Sigmoid colon (tissue), 7 donors: Measurements from ENCODE around the gene PSMC2. TPM values are rescaled to one million over a fixed set of nuclear protein-coding genes. Genes with fewer than 3 reads are reported as not detected.
"Not testable (repeated sequence)": the region's sequence is repeated elsewhere in the genome, so short reads cannot be mapped to it uniquely, and the experiment has no call there.

ENCODE experiments used
- DNase-seq: peaks from one replicate; pipeline ENCODE4 v3.0.0-alpha.2; 2019
- H3K27ac ChIP-seq, 4 donors: fragments of 200-600 bp; sonication (generic); one replicate each; pipeline ENCODE4 v1.5.1; 2016 to 2019; ENCODE audit warnings: mild to moderate bottlenecking in 1 of 4
- H3K27me3 ChIP-seq, 3 donors: fragments of 200-600 bp; sonication (generic); one replicate each; pipeline ENCODE4 v1.5.1; 2019; ENCODE audit warnings: mild to moderate bottlenecking in 1 of 3
- H3K36me3 ChIP-seq, 4 donors: fragments of 200-600 bp; sonication (generic); one replicate each; pipeline ENCODE4 v1.5.1; 2016 to 2019
- H3K4me1 ChIP-seq, 4 donors: fragments of 200-600 bp; sonication (generic); one replicate each; pipeline ENCODE4 v1.5.1; 2017 to 2019
- H3K4me3 ChIP-seq, 4 donors: fragments of 200-600 bp; sonication (generic); one replicate each; pipeline ENCODE4 v1.5.1; 2017 to 2019; ENCODE audit warnings: mild to moderate bottlenecking in 2 of 4, moderate library complexity in 1 of 4
- H3K9me3 ChIP-seq, 4 donors: fragments of 200-600 bp in 3 of 4; sonication (generic) in 3 of 4; one replicate each; pipeline versions ENCODE4 v1.5.1 to v1.6.1; 2013 to 2019
- CTCF ChIP-seq, 4 experiments: fragments of 450-650 bp in 3 of 4; fragments of 200-600 bp in 1 of 4; IDR thresholded peaks; one replicate each; pipeline ENCODE4 v1.5.1; 2016 to 2019; ENCODE audit warnings: antibody characterized with exemption in 4 of 4, mild to moderate bottlenecking in 3 of 4, moderate library complexity in 2 of 4
- EP300 ChIP-seq, 4 donors: sonication (generic); formaldehyde crosslinking; IDR thresholded peaks; one replicate each; pipeline ENCODE4 v1.6.1; 2017; ENCODE audit warnings: antibody characterized with exemption in 4 of 4
- POLR2A ChIP-seq, 2 donors: fragments of 450-650 bp; IDR thresholded peaks; one replicate each; pipeline ENCODE4 v1.6.1; 2016; ENCODE audit warnings: antibody characterized with exemption in 2 of 2, mild to moderate bottlenecking in 2 of 2, moderate library complexity in 2 of 2
- POLR2AphosphoS5 ChIP-seq, 4 donors: sonication (generic); formaldehyde crosslinking; IDR thresholded peaks; one replicate each; pipeline ENCODE4 v1.6.1; 2017; ENCODE audit warnings: antibody characterized with exemption in 4 of 4
- WGBS, 2 donors: extraction: QIAGEN DNeasy Blood & Tissue Kit; methylation state at CpG; one replicate each; pipeline ENCODE4 v1.1.7; 2013; 5-methylcytosine and 5-hydroxymethylcytosine counted together
- intact Hi-C: fragments of 100-400 bp; cut with DNase I; formaldehyde crosslinking; loops from one replicate; pipeline ENCODE4 v1.15.1; 2023
- polyA plus RNA-seq, 3 donors: library from polyadenylated mRNA; stranded (reverse); fragments of 200-250 nt; gene quantifications; one replicate each; pipeline ENCODE4 v1.2.3, GENCODE V29; 2013
- total RNA-seq, 4 donors: library from RNA; depleted of rRNA; stranded (reverse); fragments of >200 nt; gene quantifications; one replicate each; pipeline ENCODE4 v1.1.0, GENCODE V29; 2016
- donor health status: healthy with polysubstance abuse.
- donor health status: Bipolar disorder and iron deficiency.
- donor health status: healthy.

PSMC2 gene
- total and polyA plus RNA-seq, 7 donors = 46.0 to 119 (median 92.5) TPM

GRCh38 chr7:103394566-103394965 is 47.1 kb downstream of the PSMC2 start:
- Histone ChIP-seq H3K36me3 (no peaks in the 10 kb centered on the region), H3K27me3 (peaks cover 0 to under 1% (median 0%) of the 10 kb centered on the region in 3 donors), H3K9me3 (no peaks in the 10 kb centered on the region), H3K27ac (no peak overlapping the region), H3K4me1 (no peaks in the 10 kb centered on the region), H3K4me3 (no peak overlapping the region)
- intact Hi-C loops = no loop called here
- no peak for TF ChIP-seq EP300 (IDR thresholded peaks at IDR 0.05)
- no peak for TF ChIP-seq POLR2AphosphoS5 (IDR thresholded peaks at IDR 0.05)
- TF ChIP-seq CTCF (IDR thresholded peaks at IDR 0.05) = no peak
- TF ChIP-seq POLR2A (IDR thresholded peaks at IDR 0.05) = no peak
- no peak for DNase-seq
- WGBS, 2 donors = 90 to 95% methylated on average over 4 of the region's 4 CpGs

GRCh38 chr7:103395071-103395470 is 47.6 kb downstream of the PSMC2 start:
- WGBS, 2 donors = 15 to 34% methylated on average over 1 of the region's 1 CpG
- intact Hi-C loops = no loop called here
- H3K4me1 ChIP-seq = no peaks in the 10 kb centered on the region

GRCh38 chr7:103396471-103396870 is 49.0 kb downstream of the PSMC2 start:
- H3K4me3 ChIP-seq = no peak overlapping the region
- TF ChIP-seq POLR2AphosphoS5 (IDR thresholded peaks at IDR 0.05) (no peak), EP300 (IDR thresholded peaks at IDR 0.05) (no peak), CTCF (IDR thresholded peaks at IDR 0.05) (no peak), POLR2A (IDR thresholded peaks at IDR 0.05) (no peak)
- H3K27me3 ChIP-seq = no peaks in the 10 kb centered on the region
- no peaks in the 10 kb centered on the region for H3K9me3 ChIP-seq
- WGBS, 2 donors = 63 to 77% methylated on average over 8 of the region's 8 CpGs
- DNase-seq = no peak
- no peaks in the 10 kb centered on the region for H3K4me1 ChIP-seq
- no peak overlapping the region for H3K27ac ChIP-seq
- intact Hi-C loops = no loop called here
- H3K36me3 ChIP-seq = no peaks in the 10 kb centered on the region

More at GRCh38 chr7:103395071-103395470, 47.6 kb downstream of the PSMC2 start:
- no peak for DNase-seq
- H3K27ac ChIP-seq = no peak overlapping the region
- H3K27me3 ChIP-seq = no peaks in the 10 kb centered on the region
- TF ChIP-seq POLR2A (IDR thresholded peaks at IDR 0.05) (no peak), CTCF (IDR thresholded peaks at IDR 0.05) (no peak), POLR2AphosphoS5 (IDR thresholded peaks at IDR 0.05) (no peak), EP300 (IDR thresholded peaks at IDR 0.05) (no peak)
- H3K9me3 ChIP-seq = no peaks in the 10 kb centered on the region
- H3K36me3 ChIP-seq = no peaks in the 10 kb centered on the region
- H3K4me3 ChIP-seq = no peak overlapping the region

GRCh38 chr7:103398483-103399127 is 51.2 kb downstream of the PSMC2 start:
- no peaks in the 10 kb centered on the region for H3K27me3 ChIP-seq
- H3K27ac ChIP-seq = no peak overlapping the region
- no peaks in the 10 kb centered on the region for H3K4me1 ChIP-seq
- no peak for DNase-seq
- intact Hi-C loops = no loop called here
- no peak overlapping the region for H3K4me3 ChIP-seq
- H3K36me3 ChIP-seq = no peaks in the 10 kb centered on the region
- H3K9me3 ChIP-seq = no peaks in the 10 kb centered on the region
- 14 to 34% methylated on average over 2 of the region's 2 CpGs for WGBS, 2 donors
- TF ChIP-seq EP300 (IDR thresholded peaks at IDR 0.05) (no peak), POLR2AphosphoS5 (IDR thresholded peaks at IDR 0.05) (no peak), CTCF (IDR thresholded peaks at IDR 0.05) (no peak), POLR2A (IDR thresholded peaks at IDR 0.05) (no peak)

GRCh38 chr7:103399687-103400086 is 52.2 kb downstream of the PSMC2 start:
- H3K36me3 ChIP-seq, DNase-seq, H3K9me3 ChIP-seq, H3K4me1 ChIP-seq, H3K4me3 ChIP-seq, H3K27ac ChIP-seq, intact Hi-C loops, H3K27me3 ChIP-seq: not testable (repeated sequence)

- H3K36me3 ChIP-seq, H3K4me1 ChIP-seq, H3K27me3 ChIP-seq, H3K9me3 ChIP-seq, DNase-seq, H3K27ac ChIP-seq, intact Hi-C loops, H3K4me3 ChIP-seq: not testable (repeated sequence)
- WGBS, 2 donors = 57 to 76% methylated on average over 7 of the region's 7 CpGs
Observed at GRCh38 chr7:103405789-103406613, 58.6 kb downstream of the PSMC2 start.
